OCI-LY1 (cell line): Measurements from ENCODE around the gene MICALL2.

Experiments used
- EZH2 ChIP-seq: fragments of 200-600 bp; sonication (generic), shearing (Covaris generic); IDR thresholded peaks from 2 replicates; pipeline ENCODE4 v1.8.0; 2017; ENCODE audit warnings: borderline replicate concordance, mixed run types, mild to moderate bottlenecking, antibody characterized with exemption, low read length, moderate library complexity, mixed read lengths
- TF ChIP-seq, protein P1 (sequence below): fragments of 200-600 bp; sonication (generic), shearing (Covaris generic); IDR thresholded peaks from 2 replicates; pipeline ENCODE4 v1.5.1; 2017; ENCODE audit warnings: mild to moderate bottlenecking, antibody characterized with exemption, low read length, moderate library complexity, mixed read lengths

DNA sequence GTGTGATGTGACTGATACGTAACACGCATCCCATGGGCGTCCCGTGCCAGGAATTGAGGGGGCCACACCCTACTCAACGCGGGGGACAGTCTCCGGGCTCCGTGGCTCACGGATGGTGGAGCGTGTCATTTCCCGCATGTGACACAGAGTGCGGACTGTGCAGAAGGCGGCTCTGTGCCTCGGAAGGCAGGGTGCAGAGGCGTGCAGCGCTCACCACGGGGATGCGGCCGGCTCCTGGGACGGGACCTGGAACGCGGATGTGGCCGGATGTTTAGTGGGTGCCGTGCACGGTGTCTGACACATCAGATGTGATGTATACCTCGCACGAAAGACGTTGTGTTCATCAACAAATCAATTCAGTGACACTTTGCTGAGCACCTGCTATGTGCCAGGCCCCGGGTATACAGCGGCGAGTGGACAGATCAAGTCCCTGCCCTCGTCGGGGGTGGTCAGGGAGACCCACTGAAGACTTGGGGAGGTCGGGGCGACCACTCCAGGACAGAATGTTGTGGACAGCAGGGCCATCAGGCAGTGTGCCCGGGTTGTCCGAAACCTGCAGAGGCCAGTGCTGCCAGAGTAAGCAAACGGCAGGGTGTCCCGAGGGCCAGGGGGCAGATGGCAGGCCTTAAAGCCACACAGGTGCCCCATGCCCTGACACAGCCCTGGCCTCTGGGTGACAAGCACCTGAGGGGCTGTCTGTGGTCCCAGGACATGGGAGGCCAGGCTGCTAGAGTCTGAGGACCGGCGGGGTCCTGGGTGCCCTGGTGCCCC lies 38.1 kb downstream of the MICALL2 start:
- TF ChIP-seq, protein P1, sequence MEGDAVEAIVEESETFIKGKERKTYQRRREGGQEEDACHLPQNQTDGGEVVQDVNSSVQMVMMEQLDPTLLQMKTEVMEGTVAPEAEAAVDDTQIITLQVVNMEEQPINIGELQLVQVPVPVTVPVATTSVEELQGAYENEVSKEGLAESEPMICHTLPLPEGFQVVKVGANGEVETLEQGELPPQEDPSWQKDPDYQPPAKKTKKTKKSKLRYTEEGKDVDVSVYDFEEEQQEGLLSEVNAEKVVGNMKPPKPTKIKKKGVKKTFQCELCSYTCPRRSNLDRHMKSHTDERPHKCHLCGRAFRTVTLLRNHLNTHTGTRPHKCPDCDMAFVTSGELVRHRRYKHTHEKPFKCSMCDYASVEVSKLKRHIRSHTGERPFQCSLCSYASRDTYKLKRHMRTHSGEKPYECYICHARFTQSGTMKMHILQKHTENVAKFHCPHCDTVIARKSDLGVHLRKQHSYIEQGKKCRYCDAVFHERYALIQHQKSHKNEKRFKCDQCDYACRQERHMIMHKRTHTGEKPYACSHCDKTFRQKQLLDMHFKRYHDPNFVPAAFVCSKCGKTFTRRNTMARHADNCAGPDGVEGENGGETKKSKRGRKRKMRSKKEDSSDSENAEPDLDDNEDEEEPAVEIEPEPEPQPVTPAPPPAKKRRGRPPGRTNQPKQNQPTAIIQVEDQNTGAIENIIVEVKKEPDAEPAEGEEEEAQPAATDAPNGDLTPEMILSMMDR, result no peak
- TF ChIP-seq EZH2, result no peak
